Liver (tissue), 9 donors: ENCODE results near the gene PARVB. TPM values are rescaled to one million over a fixed set of nuclear protein-coding genes. Genes with fewer than 3 reads are reported as not detected.

Experiments used
- DNase-seq: peaks from one replicate; pipeline ENCODE4 v3.0.0-alpha.2; 2017; ENCODE audit warnings: low spot score
- H3K27ac ChIP-seq, 2 donors: one replicate each; pipeline ENCODE4 v1.7.0; 2013; ENCODE audit warnings: inconsistent platforms in 2 of 2, low read length in 2 of 2, control low read depth in 1 of 2, low read depth in 1 of 2, mild to moderate bottlenecking in 1 of 2
- H3K27me3 ChIP-seq, 4 donors: one replicate each; pipeline versions ENCODE4 v1.6.1 to v1.7.0; 2013; ENCODE audit warnings: low read length in 3 of 4, inconsistent platforms in 1 of 4, mild to moderate bottlenecking in 1 of 4, moderate library complexity in 1 of 4; ENCODE audit not compliant: control insufficient read depth in 4 of 4, insufficient read depth in 4 of 4
- H3K36me3 ChIP-seq, 4 donors: one replicate each; pipeline versions ENCODE4 v1.6.1 to v1.7.0; 2013; ENCODE audit warnings: low read length in 3 of 4, mild to moderate bottlenecking in 3 of 4, low read depth in 1 of 4, moderate library complexity in 1 of 4; ENCODE audit not compliant: control insufficient read depth in 4 of 4, insufficient read depth in 3 of 4
- H3K4me1 ChIP-seq, 4 donors: one replicate each; pipeline versions ENCODE4 v1.6.1 to v1.7.0; 2013; ENCODE audit warnings: low read length in 3 of 4, mild to moderate bottlenecking in 3 of 4, moderate library complexity in 1 of 4; ENCODE audit not compliant: control insufficient read depth in 4 of 4, insufficient read depth in 4 of 4
- H3K4me3 ChIP-seq, 3 donors: one replicate each; pipeline versions ENCODE4 v1.6.1 to v1.7.0; 2013; ENCODE audit warnings: low read length in 3 of 3, control low read depth in 1 of 3, low read depth in 1 of 3, mild to moderate bottlenecking in 1 of 3
- H3K9ac ChIP-seq, 2 donors: one replicate each; pipeline ENCODE4 v1.7.0; 2013; ENCODE audit warnings: low read length in 2 of 2, mild to moderate bottlenecking in 2 of 2, moderate library complexity in 2 of 2, control low read depth in 1 of 2, low read depth in 1 of 2
- H3K9me3 ChIP-seq, 4 donors: one replicate each; pipeline versions ENCODE4 v1.6.1 to v1.7.0; 2013; ENCODE audit warnings: low read length in 3 of 4; ENCODE audit not compliant: control insufficient read depth in 4 of 4
- ATF3 ChIP-seq: IDR thresholded peaks from 2 replicates; pipeline ENCODE4 v1.6.1; 2016; ENCODE audit warnings: antibody characterized with exemption
- CTCF ChIP-seq: fragments of 150-350 bp; IDR thresholded peaks from 2 replicates; pipeline ENCODE4 v1.5.1; 2017; ENCODE audit warnings: improper control_type of control experiment, low read depth, low read length; ENCODE audit not compliant: missing input control
- EGR1 ChIP-seq, 2 donors: IDR thresholded peaks; 2 replicates each; pipeline ENCODE4 v1.6.1; 2016 to 2018; ENCODE audit warnings: antibody characterized with exemption in 2 of 2, low read depth in 2 of 2
- FOXA1 ChIP-seq: IDR thresholded peaks from 2 replicates; pipeline ENCODE4 v1.6.1; 2016; ENCODE audit warnings: antibody characterized with exemption
- FOXA2 ChIP-seq: IDR thresholded peaks from 2 replicates; pipeline ENCODE4 v1.6.1; 2016; ENCODE audit warnings: antibody characterized with exemption
- GABPA ChIP-seq, 2 donors: IDR thresholded peaks in 1 of 2; conservative IDR thresholded peaks in 1 of 2; 2 replicates each; pipeline ENCODE4 v1.6.1; 2016; ENCODE audit warnings: antibody characterized with exemption in 2 of 2, mild to moderate bottlenecking in 1 of 2, moderate library complexity in 1 of 2
- HNF4A ChIP-seq, 2 donors: conservative IDR thresholded peaks; 2 replicates each; pipeline ENCODE4 v1.6.1; 2016; ENCODE audit warnings: antibody characterized with exemption in 2 of 2, mild to moderate bottlenecking in 2 of 2
- HNF4G ChIP-seq: IDR thresholded peaks from 2 replicates; pipeline ENCODE4 v1.6.1; 2016; ENCODE audit warnings: antibody characterized with exemption
- JUND ChIP-seq, 2 donors: IDR thresholded peaks; 2 replicates each; pipeline ENCODE4 v1.6.1; 2016; ENCODE audit warnings: antibody characterized with exemption in 2 of 2
- MAX ChIP-seq: IDR thresholded peaks from 2 replicates; pipeline ENCODE4 v1.6.1; 2016; ENCODE audit warnings: antibody characterized with exemption
- NR2F2 ChIP-seq: IDR thresholded peaks from 2 replicates; pipeline ENCODE4 v1.6.1; 2016; ENCODE audit warnings: antibody characterized with exemption
- RAD21 ChIP-seq, 2 donors: IDR thresholded peaks; 2 replicates each; pipeline ENCODE4 v1.6.1; 2016; ENCODE audit warnings: antibody characterized with exemption in 2 of 2, mild to moderate bottlenecking in 2 of 2
- REST ChIP-seq: IDR thresholded peaks from 2 replicates; pipeline ENCODE4 v1.6.1; 2016; ENCODE audit warnings: antibody characterized with exemption, mild to moderate bottlenecking
- SP1 ChIP-seq: IDR thresholded peaks from 2 replicates; pipeline ENCODE4 v1.6.1; 2018; ENCODE audit warnings: antibody characterized with exemption, mild to moderate bottlenecking
- TAF1 ChIP-seq: conservative IDR thresholded peaks from 2 replicates; pipeline ENCODE4 v1.6.1; 2016; ENCODE audit warnings: antibody characterized with exemption, mild to moderate bottlenecking
- YY1 ChIP-seq: IDR thresholded peaks from 2 replicates; pipeline ENCODE4 v1.6.1; 2016; ENCODE audit warnings: antibody characterized with exemption, mild to moderate bottlenecking
- ZBTB33 ChIP-seq: IDR thresholded peaks from 2 replicates; pipeline ENCODE4 v1.6.1; 2016; ENCODE audit warnings: antibody characterized with exemption
- WGBS: extraction: QIAGEN DNeasy Blood & Tissue Kit; methylation state at CpG from one replicate; pipeline ENCODE4 v1.1.7; 2013; 5-methylcytosine and 5-hydroxymethylcytosine counted together
- polyA plus RNA-seq, 2 donors: library from polyadenylated mRNA; stranded (reverse) in 1 of 2; unstranded in 1 of 2; fragments of 200-250 nt in 1 of 2; fragments of >200 nt in 1 of 2; fragmentation: Nextera tagmentation in 1 of 2; extraction: Ambion mirVana in 1 of 2; gene quantifications; one replicate each; pipeline versions ENCODE4 v1.2.1 to v1.2.3, GENCODE V29; 2013 to 2015
- total RNA-seq, 2 donors: library from RNA; depleted of rRNA; stranded (reverse); fragments of >200 nt; gene quantifications; one replicate each; pipeline ENCODE4 v1.2.3, GENCODE V29; 2014
- donor health status: healthy.
- donor health status: healthy.
- donor health status: healthy.
- donor health status: healthy.
- donor health status: healthy.

The PARVB gene
- total and polyA plus RNA-seq, 4 donors = 3.2 to 55.5 (median 17.7) TPM

GRCh38 chr22:44185237-44186120 lies 161.4 kb downstream of the PARVB start:
- no peaks in the 10 kb centered on the region for H3K9me3 ChIP-seq
- H3K27ac ChIP-seq = no peak overlapping the region
- DNase-seq = no peak
- no peak for TF ChIP-seq HNF4A (conservative IDR thresholded peaks at IDR 0.05)
- no peak for TF ChIP-seq MAX
- TF ChIP-seq REST = no peak
- TF ChIP-seq CTCF = no peak
- no peak for TF ChIP-seq NR2F2
- TF ChIP-seq ZBTB33 = no peak
- no peak for TF ChIP-seq RAD21 (IDR thresholded peaks at IDR 0.05)
- no peak for TF ChIP-seq FOXA2
- TF ChIP-seq JUND (IDR thresholded peaks at IDR 0.05) = no peak
- TF ChIP-seq YY1 = no peak
- TF ChIP-seq SP1 = no peak
- TF ChIP-seq FOXA1 = no peak
- no peak for TF ChIP-seq ATF3
- TF ChIP-seq TAF1 = no peak
- TF ChIP-seq HNF4G = no peak
- no peak for TF ChIP-seq GABPA (IDR thresholded peaks at IDR 0.05 in 1 of 2, conservative IDR thresholded peaks at IDR 0.05 in 1 of 2)
- TF ChIP-seq EGR1 (IDR thresholded peaks at IDR 0.05; ENCODE audit: low read depth in 2 of 2) = no peak
- H3K4me1 ChIP-seq = no peaks in the 10 kb centered on the region
- H3K9ac ChIP-seq = no peak overlapping the region
- no peaks in the 10 kb centered on the region for H3K36me3 ChIP-seq
- WGBS = 89% methylated on average over 16 of the region's 16 CpGs
- H3K27me3 ChIP-seq = peaks cover 0 to 3% (median 1%) of the 10 kb centered on the region in 4 donors
- H3K4me3 ChIP-seq = no peak overlapping the region
